ENCODE results near the gene BMP6. TPM values are rescaled to one million over a fixed set of nuclear protein-coding genes. Genes with fewer than 3 reads are reported as not detected.

The BMP6 gene
- total RNA-seq, 6 experiments from 2014 or later: 1.8 to 4.4 (median 2.6) TPM

- peak overlapping the region in 2 of 3 donors; percentile 52 to 65 for H3K27ac ChIP-seq
- no peaks in the 10 kb centered on the region for H3K36me3 ChIP-seq
Measured at GRCh38 chr6:7911345-7911725, 185.4 kb downstream of the BMP6 start.

GRCh38 chr6:7912024-7912423 is 186.1 kb downstream of the BMP6 start:
- TF ChIP-seq CTCF (IDR thresholded peaks at IDR 0.05) (no peak), POLR2A (IDR thresholded peaks at IDR 0.05) (no peak)
- Histone ChIP-seq H3K4me1 (peaks cover 0 to 35% (median 5%) of the 10 kb centered on the region in 4 donors), H3K9me3 (no peaks in the 10 kb centered on the region), H3K36me3 (no peaks in the 10 kb centered on the region), H3K4me3 (no peak overlapping the region), H3K27ac (peak overlapping the region in 1 of 3 donors; percentile 65), H3K27me3 (no peaks in the 10 kb centered on the region)
- ATAC-seq (peak in 3 of 4 donors; percentile 17 to 55 (median 39)), DNase-seq (peak in 1 of 3 donors; percentile 74)
- intact Hi-C loops (cut with DNase I): no loop called here
- 40% methylated on average over 6 of the region's 6 CpGs for WGBS (ENCODE audit: insufficient coverage, low coverage, low lambda C conversion rate, missing lambda C conversion rate)

More at GRCh38 chr6:7911345-7911725, 185.4 kb downstream of the BMP6 start:
- H3K27me3 ChIP-seq: no peaks in the 10 kb centered on the region
- WGBS (ENCODE audit: insufficient coverage, low coverage, low lambda C conversion rate, missing lambda C conversion rate): 100% methylated on average over 3 of the region's 11 CpGs
- H3K9me3 ChIP-seq: no peaks in the 10 kb centered on the region
- H3K4me3 ChIP-seq: peak overlapping the region; percentile 59 to 75 (median 74)
- intact Hi-C loops (cut with DNase I): no loop called here
- TF ChIP-seq CTCF (IDR thresholded peaks at IDR 0.05): no peak
- TF ChIP-seq POLR2A (IDR thresholded peaks at IDR 0.05): no peak
- peaks cover 0 to 37% (median 5%) of the 10 kb centered on the region in 4 donors for H3K4me1 ChIP-seq
- no peak for DNase-seq
- ATAC-seq: no peak

- Histone ChIP-seq H3K4me3 (no peak overlapping the region), H3K4me1 (peaks cover 0 to 27% (median 4%) of the 10 kb centered on the region in 4 donors), H3K27me3 (no peaks in the 10 kb centered on the region), H3K9me3 (no peaks in the 10 kb centered on the region), H3K27ac (no peak overlapping the region), H3K36me3 (no peaks in the 10 kb centered on the region)
- ATAC-seq (no peak), DNase-seq (no peak)
- intact Hi-C loops (cut with DNase I): no loop called here
- no peak for TF ChIP-seq POLR2A (IDR thresholded peaks at IDR 0.05)
- no peak for TF ChIP-seq CTCF (IDR thresholded peaks at IDR 0.05)
- WGBS (ENCODE audit: insufficient coverage, low coverage, low lambda C conversion rate, missing lambda C conversion rate): 78% methylated on average over 8 of the region's 8 CpGs
Measured at GRCh38 chr6:7912736-7913517, 187.0 kb downstream of the BMP6 start.

- intact Hi-C loops (cut with DNase I): no loop called here
- no peak overlapping the region for H3K27ac ChIP-seq
- TF ChIP-seq POLR2A (IDR thresholded peaks at IDR 0.05) (no peak), CTCF (IDR thresholded peaks at IDR 0.05) (no peak)
- no peaks in the 10 kb centered on the region for H3K36me3 ChIP-seq
- peaks cover 0 to 18% (median 0%) of the 10 kb centered on the region in 4 donors for H3K4me1 ChIP-seq
- no peaks in the 10 kb centered on the region for H3K9me3 ChIP-seq
- H3K4me3 ChIP-seq: no peak overlapping the region
- ATAC-seq (no peak), DNase-seq (no peak)
- no peaks in the 10 kb centered on the region for H3K27me3 ChIP-seq
- WGBS (ENCODE audit: insufficient coverage, low coverage, low lambda C conversion rate, missing lambda C conversion rate): 71% methylated on average over 5 of the region's 5 CpGs
Measured at GRCh38 chr6:7914311-7914710, 188.4 kb downstream of the BMP6 start.
